ENCODE results near the gene ABTB1.

DNA sequence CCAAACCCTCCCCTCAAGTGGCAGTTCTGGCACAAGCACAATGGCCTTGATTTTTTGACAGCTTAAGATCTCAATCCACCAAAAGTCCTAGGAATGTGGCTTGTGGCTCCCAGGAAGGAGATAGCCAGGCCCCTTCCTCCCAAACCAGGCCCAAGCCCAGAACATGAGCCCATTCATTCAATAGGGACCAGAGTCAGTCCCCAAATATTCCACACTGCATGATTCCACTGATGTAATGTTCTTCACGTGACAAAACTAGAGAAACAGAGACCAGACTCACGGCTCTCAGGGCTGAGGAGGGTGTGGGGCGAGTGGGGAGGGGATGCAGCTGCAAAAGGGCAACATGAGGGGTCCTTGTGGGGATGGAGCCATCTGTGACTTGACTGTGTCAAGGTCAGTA is 25.5 kb downstream of the ABTB1 start:
- TF ChIP-seq, protein P1, sequence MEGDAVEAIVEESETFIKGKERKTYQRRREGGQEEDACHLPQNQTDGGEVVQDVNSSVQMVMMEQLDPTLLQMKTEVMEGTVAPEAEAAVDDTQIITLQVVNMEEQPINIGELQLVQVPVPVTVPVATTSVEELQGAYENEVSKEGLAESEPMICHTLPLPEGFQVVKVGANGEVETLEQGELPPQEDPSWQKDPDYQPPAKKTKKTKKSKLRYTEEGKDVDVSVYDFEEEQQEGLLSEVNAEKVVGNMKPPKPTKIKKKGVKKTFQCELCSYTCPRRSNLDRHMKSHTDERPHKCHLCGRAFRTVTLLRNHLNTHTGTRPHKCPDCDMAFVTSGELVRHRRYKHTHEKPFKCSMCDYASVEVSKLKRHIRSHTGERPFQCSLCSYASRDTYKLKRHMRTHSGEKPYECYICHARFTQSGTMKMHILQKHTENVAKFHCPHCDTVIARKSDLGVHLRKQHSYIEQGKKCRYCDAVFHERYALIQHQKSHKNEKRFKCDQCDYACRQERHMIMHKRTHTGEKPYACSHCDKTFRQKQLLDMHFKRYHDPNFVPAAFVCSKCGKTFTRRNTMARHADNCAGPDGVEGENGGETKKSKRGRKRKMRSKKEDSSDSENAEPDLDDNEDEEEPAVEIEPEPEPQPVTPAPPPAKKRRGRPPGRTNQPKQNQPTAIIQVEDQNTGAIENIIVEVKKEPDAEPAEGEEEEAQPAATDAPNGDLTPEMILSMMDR (conservative IDR thresholded peaks at IDR 0.05; ENCODE audit: low read depth, low read length): no peak
- no peak for TF ChIP-seq EZH2phosphoT487 (IDR thresholded peaks at IDR 0.05; ENCODE audit: borderline replicate concordance, low read length)
- TF ChIP-seq EZH2 (IDR thresholded peaks at IDR 0.05; ENCODE audit: low read length, unreplicated experiment): no peak
